IMR-90 (cell line): ENCODE data around the gene CBL.
A peak's percentile ranks its signal among the peaks of the same experiment; 100 is the strongest.

Experiments used
- CEBPB ChIP-seq: IDR thresholded peaks from 2 replicates; pipeline ENCODE4 v1.6.1; 2012; ENCODE audit warnings: low read depth, low read length, improper control_type of control experiment
- POLR2A ChIP-seq: IDR thresholded peaks from 2 replicates; pipeline ENCODE4 v1.6.1; 2012; ENCODE audit warnings: mild to moderate bottlenecking, low read depth, low read length
- RAD21 ChIP-seq: IDR thresholded peaks from 2 replicates; pipeline ENCODE4 v1.6.1; 2012; ENCODE audit warnings: low read length, improper control_type of control experiment
- RCOR1 ChIP-seq: IDR thresholded peaks from 2 replicates; pipeline ENCODE4 v1.6.1; 2012; ENCODE audit warnings: mild to moderate bottlenecking, low read length, improper control_type of control experiment; ENCODE audit not compliant: insufficient replicate concordance
- RFX5 ChIP-seq: IDR thresholded peaks from 2 replicates; pipeline ENCODE4 v1.8.0; 2012; ENCODE audit warnings: low read depth, mild to moderate bottlenecking, low read length, moderate library complexity
- TF ChIP-seq, protein P1 (sequence below): conservative IDR thresholded peaks from 2 replicates; pipeline ENCODE4 v1.5.1; 2012; ENCODE audit warnings: mild to moderate bottlenecking, low read depth, low read length, improper control_type of control experiment

DNA sequence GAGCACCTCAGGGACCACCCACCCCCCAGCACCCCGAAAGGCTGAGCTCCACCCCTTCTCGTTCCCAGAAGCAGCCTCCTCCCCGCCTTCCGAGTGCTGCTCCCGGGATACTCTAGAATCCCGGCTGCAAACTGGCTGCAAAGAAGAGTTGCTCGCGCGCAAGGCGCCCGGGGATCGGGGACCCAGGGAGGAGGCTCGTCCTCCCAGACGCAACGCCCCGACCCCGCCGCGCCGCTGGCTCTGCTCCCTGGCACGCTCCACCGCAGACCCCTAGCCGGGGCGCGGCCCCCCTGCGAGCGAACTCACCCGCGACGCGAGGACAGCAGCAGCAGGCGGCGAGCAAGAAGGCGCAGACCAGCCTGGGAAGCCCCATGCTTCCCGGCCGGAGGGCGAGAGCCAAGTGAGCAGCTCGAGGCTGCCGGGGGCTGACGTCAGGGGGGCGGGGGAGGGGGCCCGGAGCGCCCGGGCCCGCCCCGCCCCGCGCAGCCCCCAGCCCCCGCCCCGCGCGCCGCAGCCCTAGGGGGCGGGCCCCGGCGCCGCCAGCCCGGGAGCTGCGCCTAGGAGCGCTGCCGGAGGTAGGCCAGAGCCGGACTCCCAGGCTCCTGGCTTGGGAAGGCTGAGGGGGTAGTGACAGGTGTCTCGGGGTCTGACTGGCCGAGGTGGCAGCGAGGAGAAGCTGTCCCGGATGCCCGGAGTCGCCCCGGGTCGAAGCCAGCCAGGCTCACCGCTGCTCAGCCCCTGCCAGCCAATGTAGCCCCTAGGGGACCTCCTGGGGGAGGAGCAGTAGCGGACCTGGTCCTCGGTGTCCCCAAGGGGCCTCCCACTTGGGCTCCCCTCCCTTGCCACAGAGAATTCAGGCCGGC lies 110.8 kb downstream of the CBL start, which contains the start of gene MCAM:
- TF ChIP-seq RFX5: no peak
- TF ChIP-seq RCOR1: no peak
- no peak for TF ChIP-seq RAD21
- TF ChIP-seq CEBPB: no peak
- TF ChIP-seq, protein P1, sequence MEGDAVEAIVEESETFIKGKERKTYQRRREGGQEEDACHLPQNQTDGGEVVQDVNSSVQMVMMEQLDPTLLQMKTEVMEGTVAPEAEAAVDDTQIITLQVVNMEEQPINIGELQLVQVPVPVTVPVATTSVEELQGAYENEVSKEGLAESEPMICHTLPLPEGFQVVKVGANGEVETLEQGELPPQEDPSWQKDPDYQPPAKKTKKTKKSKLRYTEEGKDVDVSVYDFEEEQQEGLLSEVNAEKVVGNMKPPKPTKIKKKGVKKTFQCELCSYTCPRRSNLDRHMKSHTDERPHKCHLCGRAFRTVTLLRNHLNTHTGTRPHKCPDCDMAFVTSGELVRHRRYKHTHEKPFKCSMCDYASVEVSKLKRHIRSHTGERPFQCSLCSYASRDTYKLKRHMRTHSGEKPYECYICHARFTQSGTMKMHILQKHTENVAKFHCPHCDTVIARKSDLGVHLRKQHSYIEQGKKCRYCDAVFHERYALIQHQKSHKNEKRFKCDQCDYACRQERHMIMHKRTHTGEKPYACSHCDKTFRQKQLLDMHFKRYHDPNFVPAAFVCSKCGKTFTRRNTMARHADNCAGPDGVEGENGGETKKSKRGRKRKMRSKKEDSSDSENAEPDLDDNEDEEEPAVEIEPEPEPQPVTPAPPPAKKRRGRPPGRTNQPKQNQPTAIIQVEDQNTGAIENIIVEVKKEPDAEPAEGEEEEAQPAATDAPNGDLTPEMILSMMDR: no peak
- TF ChIP-seq POLR2A: peak; percentile 85
